Pancreas (tissue), 10 donors: Measurements from ENCODE around the gene GALM. TPM values are rescaled to one million over a fixed set of nuclear protein-coding genes. Genes with fewer than 3 reads are reported as not detected.
"Not testable (repeated sequence)": the region's sequence is repeated elsewhere in the genome, so short reads cannot be mapped to it uniquely, and the experiment has no call there.

Source experiments
- ATAC-seq, 4 donors: fragments of 200-7000 bp; cut with Tn5 transposase; one replicate each; pipeline versions ENCODE4 v1.8.0 to v1.9.1; 2020; ENCODE audit warnings: mild to moderate bottlenecking in 4 of 4, moderate library complexity in 4 of 4
- DNase-seq, 6 donors: peaks; one replicate each; pipeline ENCODE4 v3.0.0-alpha.2; 2020
- FAIRE-seq: peaks from 2 replicates; lab custom pipeline; 2012; peaks lifted over from hg19 to GRCh38; lab: Jason Lieb, UNC
- H3K27ac ChIP-seq, 4 donors: fragments of 200-600 bp; sonication (generic); 1 replicate in 3 of 4; 2 replicates in 1 of 4; pipeline versions ENCODE4 v1.5.0 to v1.8.0; 2020
- H3K27me3 ChIP-seq, 4 donors: fragments of 200-600 bp; one replicate each; pipeline ENCODE4 v1.8.0; 2021
- H3K36me3 ChIP-seq, 3 donors: fragments of 200-600 bp; sonication (generic) in 1 of 3; one replicate each; pipeline versions ENCODE4 v1.5.0 to v1.8.0; 2020 to 2021
- H3K4me1 ChIP-seq, 3 donors: fragments of 200-600 bp; one replicate each; pipeline ENCODE4 v1.8.0; 2021
- H3K4me3 ChIP-seq, 4 donors: fragments of 200-600 bp; sonication (generic) in 2 of 4; one replicate each; pipeline versions ENCODE4 v1.5.0 to v1.8.0; 2020 to 2021
- H3K9me3 ChIP-seq, 4 donors: fragments of 200-600 bp; one replicate each; pipeline ENCODE4 v1.8.0; 2021
- WGBS, 2 donors: extraction: QIAGEN DNeasy Blood & Tissue Kit; methylation state at CpG; one replicate each; pipeline ENCODE4 v1.1.7; 2013; 5-methylcytosine and 5-hydroxymethylcytosine counted together
- intact Hi-C, 3 donors: fragments of 100-400 bp; cut with DNase I; formaldehyde crosslinking; loops; one replicate each; pipeline versions ENCODE4 v1.11.1 to v1.14.2; 2022
- polyA plus RNA-seq, 2 donors: library from polyadenylated mRNA; stranded (reverse); fragments of 200-250 nt; gene quantifications; one replicate each; pipeline ENCODE4 v1.2.3, GENCODE V29; 2013
- total RNA-seq, 6 donors: library from RNA; stranded (reverse); fragmentation: NEBNext Ultra II Directional in 4 of 6; extraction: Animal tissue kit (Norgen Biotek cat#: 25700) in 4 of 6; gene quantifications; one replicate each; pipeline versions ENCODE4 v1.2.1 to v1.2.4, GENCODE V29; 2021 to 2023
- TF ChIP-seq, protein P1 (sequence below), 4 donors: fragments of 200-600 bp; sonication (generic) in 3 of 4; IDR thresholded peaks; one replicate each; pipeline versions ENCODE4 v1.5.0 to v1.8.0; 2021; ENCODE audit warnings: antibody characterized with exemption in 4 of 4
- donor health status: healthy with polysubstance abuse.
- donor health status: DM: no; HTN: no; CAD: no; lungs with moderate emphysema.
- donor health status: DM: no; HTN: no; CAD: no.
- donor health status: control.
- donor health status: control.
- donor health status: Bipolar disorder and iron deficiency.
- donor health status: DM: yes; HTN: yes; CAD: no.
- donor health status: DM: no; HTN: no; CAD: no.
- donor health status: DM: no; HTN: no; CAD: no.
- donor health status: DM: yes; HTN: yes; CAD: no.

Gene GALM
- total and polyA plus RNA-seq, 8 donors: 5.4 to 10.9 (median 7.4) TPM

GRCh38 chr2:38754049-38754448 is 88.1 kb downstream of the GALM start:
- ATAC-seq (no peak), DNase-seq (no peak), FAIRE-seq (no peak)
- Histone ChIP-seq H3K36me3 (peaks cover 0 to 4% (median 1%) of the 10 kb centered on the region in 3 donors), H3K4me1 (peaks cover 0 to 13% (median 0%) of the 10 kb centered on the region in 3 donors), H3K4me3 (no peak overlapping the region), H3K9me3 (no peaks in the 10 kb centered on the region), H3K27ac (no peak overlapping the region), H3K27me3 (no peaks in the 10 kb centered on the region)
- TF ChIP-seq, protein P1, sequence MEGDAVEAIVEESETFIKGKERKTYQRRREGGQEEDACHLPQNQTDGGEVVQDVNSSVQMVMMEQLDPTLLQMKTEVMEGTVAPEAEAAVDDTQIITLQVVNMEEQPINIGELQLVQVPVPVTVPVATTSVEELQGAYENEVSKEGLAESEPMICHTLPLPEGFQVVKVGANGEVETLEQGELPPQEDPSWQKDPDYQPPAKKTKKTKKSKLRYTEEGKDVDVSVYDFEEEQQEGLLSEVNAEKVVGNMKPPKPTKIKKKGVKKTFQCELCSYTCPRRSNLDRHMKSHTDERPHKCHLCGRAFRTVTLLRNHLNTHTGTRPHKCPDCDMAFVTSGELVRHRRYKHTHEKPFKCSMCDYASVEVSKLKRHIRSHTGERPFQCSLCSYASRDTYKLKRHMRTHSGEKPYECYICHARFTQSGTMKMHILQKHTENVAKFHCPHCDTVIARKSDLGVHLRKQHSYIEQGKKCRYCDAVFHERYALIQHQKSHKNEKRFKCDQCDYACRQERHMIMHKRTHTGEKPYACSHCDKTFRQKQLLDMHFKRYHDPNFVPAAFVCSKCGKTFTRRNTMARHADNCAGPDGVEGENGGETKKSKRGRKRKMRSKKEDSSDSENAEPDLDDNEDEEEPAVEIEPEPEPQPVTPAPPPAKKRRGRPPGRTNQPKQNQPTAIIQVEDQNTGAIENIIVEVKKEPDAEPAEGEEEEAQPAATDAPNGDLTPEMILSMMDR (IDR thresholded peaks at IDR 0.05): no peak
- intact Hi-C loops: no loop called here

DNA sequence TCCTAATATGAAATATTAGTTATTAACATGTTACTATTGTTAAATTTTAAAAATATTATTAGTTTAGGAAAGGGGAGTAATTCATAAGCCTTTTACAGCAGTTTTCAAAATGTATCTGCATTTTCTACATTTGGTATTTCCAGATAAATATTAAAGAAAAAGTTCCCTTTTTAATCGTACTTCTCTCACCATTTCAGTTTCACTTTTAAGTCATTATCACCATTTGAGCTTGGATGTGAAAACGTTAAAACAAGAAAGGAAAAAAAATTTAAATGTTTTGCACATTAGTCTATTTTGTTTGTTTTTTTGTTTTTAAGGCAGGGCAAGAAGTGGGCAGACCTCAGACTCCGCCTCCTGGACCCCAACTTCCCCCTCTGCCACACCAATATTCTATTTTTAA is 88.6 kb downstream of the GALM start:
- ATAC-seq (no peak), FAIRE-seq (no peak), DNase-seq (no peak)
- Histone ChIP-seq H3K27me3 (no peaks in the 10 kb centered on the region), H3K4me1 (peaks cover 0 to 9% (median 0%) of the 10 kb centered on the region in 3 donors), H3K4me3 (no peak overlapping the region), H3K36me3 (no peaks in the 10 kb centered on the region), H3K9me3 (no peaks in the 10 kb centered on the region), H3K27ac (no peak overlapping the region)
- intact Hi-C loops: no loop called here
- TF ChIP-seq, protein P1 (IDR thresholded peaks at IDR 0.05): no peak
- 48 to 50% methylated on average over 3 of the region's 3 CpGs for WGBS, 2 donors

- H3K27ac ChIP-seq, FAIRE-seq, DNase-seq, H3K4me1 ChIP-seq, intact Hi-C loops, ATAC-seq, H3K4me3 ChIP-seq, H3K9me3 ChIP-seq, H3K36me3 ChIP-seq, H3K27me3 ChIP-seq: not testable (repeated sequence)
- 92 to 97% methylated on average over 13 to 31 of the region's 31 CpGs for WGBS, 2 donors
Measured at GRCh38 chr2:38755891-38756290, 90.0 kb downstream of the GALM start.

DNA sequence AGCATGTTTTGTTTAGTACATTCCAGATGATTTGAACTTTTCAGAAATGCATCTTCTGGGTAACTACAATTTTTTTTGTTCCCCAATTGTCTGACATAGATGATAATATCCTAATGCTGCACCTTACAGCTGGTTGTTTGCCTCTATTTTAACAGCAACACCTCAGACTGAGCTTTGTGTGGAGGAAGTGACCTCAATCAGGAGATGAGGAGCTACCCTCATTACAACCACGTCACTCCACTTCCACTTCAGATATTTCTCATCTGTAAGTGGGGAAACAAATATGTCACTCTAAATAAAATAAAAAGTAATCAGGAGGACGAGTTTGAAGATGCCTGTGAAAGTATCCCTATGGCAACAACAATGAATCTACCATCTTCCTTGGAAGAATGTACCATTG is 97.3 kb downstream of the GALM start:
- FAIRE-seq (no peak), DNase-seq (no peak), ATAC-seq (no peak)
- intact Hi-C loops: no loop called here
- TF ChIP-seq, protein P1 (IDR thresholded peaks at IDR 0.05): no peak
- Histone ChIP-seq H3K4me3 (no peak overlapping the region), H3K27ac (no peak overlapping the region), H3K27me3 (no peaks in the 10 kb centered on the region), H3K4me1 (no peaks in the 10 kb centered on the region), H3K36me3 (no peaks in the 10 kb centered on the region), H3K9me3 (no peaks in the 10 kb centered on the region)
- WGBS, 2 donors: 72 to 82% methylated on average over 2 of the region's 2 CpGs

DNA sequence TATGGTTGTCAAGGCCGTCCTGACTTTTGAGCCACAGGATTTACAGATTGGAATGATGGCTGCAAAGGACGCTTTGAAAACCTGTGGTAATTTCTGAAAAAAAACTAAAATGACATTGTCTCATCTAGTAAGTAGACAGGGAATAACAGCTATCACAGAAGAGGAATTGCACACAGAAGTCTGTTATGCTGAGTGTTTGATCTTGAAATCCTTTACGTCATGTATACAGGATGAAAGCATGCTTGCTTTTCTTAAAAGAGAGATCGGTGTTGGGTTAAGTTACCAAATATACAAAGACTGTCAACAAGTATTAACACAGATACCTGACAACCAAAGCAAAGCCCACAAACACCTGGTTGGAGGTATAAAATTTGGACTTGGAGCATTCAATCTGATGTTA is 97.8 kb downstream of the GALM start:
- no peak overlapping the region for H3K27ac ChIP-seq
- FAIRE-seq (no peak), ATAC-seq (no peak), DNase-seq (no peak)
- no peaks in the 10 kb centered on the region for H3K36me3 ChIP-seq
- intact Hi-C loops: no loop called here
- no peak overlapping the region for H3K4me3 ChIP-seq
- no peaks in the 10 kb centered on the region for H3K9me3 ChIP-seq
- TF ChIP-seq, protein P1 (IDR thresholded peaks at IDR 0.05): no peak
- no peaks in the 10 kb centered on the region for H3K27me3 ChIP-seq
- 95 to 97% methylated on average over 4 of the region's 4 CpGs for WGBS, 2 donors
- no peaks in the 10 kb centered on the region for H3K4me1 ChIP-seq
